GM13976 (cell line): ENCODE results near the gene FBXL16.

Source experiments
- DNase-seq: peaks from one replicate; pipeline ENCODE4 v3.0.0; 2012; ENCODE audit warnings: low spot score
- in situ Hi-C: fragments of 300-500 bp; cut with MboI; formaldehyde crosslinking; loops from one replicate; pipeline ENCODE4 v1.12.0; 2022; ENCODE audit warnings: low sequenced_read_pairs, mixed read lengths, inconsistent platforms; ENCODE audit not compliant: unreplicated experiment
- TF ChIP-seq, protein P1 (sequence below): IDR thresholded peaks from 2 replicates; pipeline ENCODE4 v1.5.1; 2012; ENCODE audit warnings: borderline replicate concordance, mild to moderate bottlenecking; ENCODE audit not compliant: insufficient read depth; ENCODE audit errors: extremely low read depth, missing control alignments, control extremely low read depth

FBXL16 gene

DNA sequence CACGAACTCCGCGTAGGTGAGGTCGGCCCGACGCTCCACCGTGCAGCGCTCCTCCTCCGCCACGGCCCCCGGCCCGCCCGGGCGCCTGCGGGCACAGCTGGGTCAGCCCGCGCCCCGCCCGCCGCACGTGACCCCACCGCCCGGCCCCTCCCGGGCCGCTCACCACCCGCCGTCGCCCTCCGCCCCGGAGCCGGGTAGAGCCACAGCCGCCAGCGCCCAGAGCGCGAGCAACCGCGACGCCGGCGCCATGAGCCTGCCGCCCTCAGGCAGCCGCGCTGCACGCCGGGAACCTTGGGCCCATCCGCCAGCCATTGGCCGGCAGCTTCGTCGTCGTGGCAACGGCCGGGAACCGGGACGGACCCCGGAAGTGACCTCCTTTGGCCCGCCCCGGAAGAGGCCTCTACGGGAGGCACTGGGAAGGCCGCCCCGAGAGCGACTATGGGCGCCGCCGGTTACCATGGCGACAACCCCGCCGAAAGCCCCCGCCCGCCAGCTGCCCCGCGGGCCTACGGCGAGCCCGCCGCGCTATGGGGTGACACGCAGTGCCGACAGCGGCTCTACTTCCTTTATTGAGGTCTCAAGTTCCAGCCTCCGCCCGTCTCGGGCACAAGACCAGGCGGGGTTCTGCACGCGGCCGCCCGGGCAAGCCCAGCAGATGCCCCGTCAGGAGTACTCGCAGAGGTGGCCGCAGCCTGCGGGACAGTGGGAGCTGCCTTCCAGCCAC is 21.4 kb downstream of the FBXL16 start, which contains the start of gene JMJD8:
JMJD8 (minus strand) TSS at position 264 of the 724 bp plus-strand sequence; CDS start at position 249, 15 bp downstream.
- TF ChIP-seq, protein P1, sequence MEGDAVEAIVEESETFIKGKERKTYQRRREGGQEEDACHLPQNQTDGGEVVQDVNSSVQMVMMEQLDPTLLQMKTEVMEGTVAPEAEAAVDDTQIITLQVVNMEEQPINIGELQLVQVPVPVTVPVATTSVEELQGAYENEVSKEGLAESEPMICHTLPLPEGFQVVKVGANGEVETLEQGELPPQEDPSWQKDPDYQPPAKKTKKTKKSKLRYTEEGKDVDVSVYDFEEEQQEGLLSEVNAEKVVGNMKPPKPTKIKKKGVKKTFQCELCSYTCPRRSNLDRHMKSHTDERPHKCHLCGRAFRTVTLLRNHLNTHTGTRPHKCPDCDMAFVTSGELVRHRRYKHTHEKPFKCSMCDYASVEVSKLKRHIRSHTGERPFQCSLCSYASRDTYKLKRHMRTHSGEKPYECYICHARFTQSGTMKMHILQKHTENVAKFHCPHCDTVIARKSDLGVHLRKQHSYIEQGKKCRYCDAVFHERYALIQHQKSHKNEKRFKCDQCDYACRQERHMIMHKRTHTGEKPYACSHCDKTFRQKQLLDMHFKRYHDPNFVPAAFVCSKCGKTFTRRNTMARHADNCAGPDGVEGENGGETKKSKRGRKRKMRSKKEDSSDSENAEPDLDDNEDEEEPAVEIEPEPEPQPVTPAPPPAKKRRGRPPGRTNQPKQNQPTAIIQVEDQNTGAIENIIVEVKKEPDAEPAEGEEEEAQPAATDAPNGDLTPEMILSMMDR, result no peak
- in situ Hi-C loops, result no loop called here

DNA sequence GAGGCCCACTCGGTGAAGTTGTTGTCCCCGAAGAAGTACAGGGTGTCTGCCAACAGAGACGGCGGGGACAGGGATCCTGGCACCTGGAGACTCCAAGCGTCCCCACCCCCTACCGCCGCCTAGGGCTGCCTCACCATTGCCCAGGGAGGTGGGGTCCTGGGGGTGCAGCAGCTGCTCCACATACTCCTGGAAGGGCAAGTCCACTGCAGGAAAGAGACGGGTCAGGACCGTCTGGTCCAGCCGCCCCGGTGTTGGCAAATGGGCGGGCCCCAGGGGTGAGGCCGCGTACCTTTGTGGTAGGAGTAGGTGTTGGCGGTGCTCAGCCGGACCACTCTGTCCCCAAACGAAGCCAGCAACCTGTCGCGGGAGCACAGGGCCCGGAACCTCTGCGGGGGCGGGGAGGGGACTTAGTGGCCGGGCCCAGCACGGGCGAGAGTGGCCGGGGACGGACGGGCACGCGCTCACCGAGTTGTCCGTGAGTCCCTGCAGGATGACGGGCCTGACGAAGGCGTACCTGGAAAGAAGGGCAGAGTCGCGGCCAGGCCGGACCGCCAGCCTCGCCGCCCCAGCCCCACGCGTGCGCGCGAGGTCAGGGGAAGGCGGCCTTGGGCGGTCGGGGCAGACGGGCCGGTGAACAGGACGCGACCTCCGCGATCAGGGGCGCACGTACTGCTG is 22.1 kb downstream of the FBXL16 start:
- no peak for DNase-seq
- TF ChIP-seq, protein P1, result no peak
- in situ Hi-C loops, result no loop called here

More for the DNA sequence above, 21.4 kb downstream of the FBXL16 start, which contains the start of gene JMJD8:
- DNase-seq, result peak; percentile 99

DNA sequence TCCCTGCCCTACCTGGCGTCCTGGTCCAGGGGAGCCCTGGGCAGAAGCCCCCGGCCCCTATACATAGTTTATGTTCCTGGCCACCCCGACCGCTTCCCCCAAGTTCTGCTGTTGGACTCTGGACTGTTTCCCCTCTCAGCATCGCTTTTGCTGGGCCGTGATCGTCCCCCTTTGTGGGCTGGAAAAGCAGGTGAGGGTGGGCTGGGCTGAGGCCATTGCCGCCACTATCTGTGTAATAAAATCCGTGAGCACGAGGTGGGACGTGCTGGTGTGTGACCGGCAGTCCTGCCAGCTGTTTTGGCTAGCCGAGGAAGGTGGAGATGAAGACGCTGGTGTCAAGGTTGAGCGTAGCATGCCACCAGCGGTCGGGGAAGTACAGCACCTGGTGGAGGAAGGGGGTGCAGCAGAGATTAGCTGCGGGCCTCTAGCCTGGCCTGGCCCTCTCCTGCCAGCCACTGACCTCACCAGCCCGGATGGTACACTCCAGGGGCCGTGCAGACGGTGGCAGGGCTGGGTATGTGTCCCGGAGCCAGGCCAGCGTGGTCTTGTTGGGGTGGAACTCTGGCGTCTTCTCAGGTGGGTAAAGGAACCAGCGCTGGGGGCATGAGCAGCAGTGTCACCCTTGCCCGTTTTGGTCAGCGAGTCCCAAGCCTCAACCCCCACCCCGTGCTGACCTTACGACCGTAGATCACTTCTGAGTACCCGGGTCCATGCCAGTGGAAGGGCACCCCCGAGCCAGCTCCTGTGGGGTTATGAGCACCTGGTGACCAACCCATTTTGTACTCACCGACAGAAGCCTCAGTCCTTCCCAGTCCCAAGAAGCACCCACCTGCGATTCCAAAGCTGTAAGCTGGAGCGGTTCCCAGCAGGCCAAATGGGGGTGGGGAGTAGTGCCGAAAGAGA is 22.9 kb downstream of the FBXL16 start:
- in situ Hi-C loops, result no loop called here

DNA sequence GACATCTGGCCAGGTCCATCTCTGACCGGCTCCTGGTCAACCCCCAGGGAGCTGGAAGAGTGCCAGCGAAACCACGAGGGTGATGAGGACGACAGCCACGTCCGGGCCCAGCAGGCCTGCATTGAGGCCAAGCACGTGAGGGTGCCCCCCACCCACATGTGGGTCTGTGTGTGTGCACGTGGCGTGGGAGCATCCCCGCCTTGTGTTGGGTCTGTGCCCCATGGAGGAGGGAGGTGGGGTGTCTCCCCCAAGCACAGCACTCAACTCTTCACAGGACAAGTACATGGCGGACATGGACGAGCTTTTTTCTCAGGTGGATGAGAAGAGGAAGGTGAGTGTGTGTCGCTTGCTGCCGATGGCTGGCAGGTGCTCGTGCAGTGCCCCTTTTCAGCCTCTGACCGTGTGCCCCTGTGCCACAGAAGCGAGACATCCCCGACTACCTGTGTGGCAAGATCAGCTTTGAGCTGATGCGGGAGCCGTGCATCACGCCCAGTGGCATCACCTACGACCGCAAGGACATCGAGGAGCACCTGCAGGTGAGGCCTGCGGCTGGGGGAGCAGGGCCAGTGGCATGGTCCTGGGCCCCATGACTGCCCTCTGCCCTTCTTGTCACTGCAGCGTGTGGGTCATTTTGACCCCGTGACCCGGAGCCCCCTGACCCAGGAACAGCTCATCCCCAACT is 23.7 kb downstream of the FBXL16 start:
- DNase-seq, result no peak

More for the DNA sequence above, 22.9 kb downstream of the FBXL16 start:
- TF ChIP-seq, protein P1, result no peak
- DNase-seq, result no peak

DNA sequence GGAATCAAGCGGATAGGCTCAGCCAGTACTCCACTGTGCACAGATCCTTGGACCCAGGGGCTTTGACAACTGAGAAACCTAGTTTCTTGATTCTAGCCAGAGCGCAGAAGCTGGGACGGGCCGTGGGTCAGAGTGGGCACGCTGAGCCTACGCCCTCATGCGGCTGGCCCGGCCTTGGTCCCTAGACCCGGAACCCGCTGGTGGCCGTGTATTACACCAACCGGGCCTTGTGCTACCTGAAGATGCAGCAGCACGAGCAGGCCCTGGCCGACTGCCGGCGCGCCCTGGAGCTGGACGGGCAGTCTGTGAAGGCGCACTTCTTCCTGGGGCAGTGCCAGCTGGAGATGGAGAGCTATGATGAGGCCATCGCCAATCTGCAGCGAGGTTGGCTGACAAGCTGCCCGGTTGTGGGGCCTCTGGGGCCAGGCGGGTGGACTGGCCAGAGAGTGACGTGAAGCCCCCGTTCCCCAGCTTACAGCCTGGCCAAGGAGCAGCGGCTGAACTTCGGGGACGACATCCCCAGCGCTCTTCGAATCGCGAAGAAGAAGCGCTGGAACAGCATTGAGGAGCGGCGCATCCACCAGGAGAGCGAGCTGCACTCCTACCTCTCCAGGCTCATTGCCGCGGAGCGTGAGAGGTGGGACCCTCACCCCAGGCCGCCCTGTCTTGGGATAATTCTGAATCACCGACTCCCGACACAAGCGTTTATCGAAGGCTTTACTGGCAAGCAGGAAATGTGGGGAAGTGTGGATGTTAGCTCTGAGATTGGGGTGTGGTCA is 24.4 kb downstream of the FBXL16 start:
- in situ Hi-C loops, result no loop called here
- DNase-seq, result no peak
- TF ChIP-seq, protein P1, result peak; percentile 12

More for the DNA sequence above, 23.7 kb downstream of the FBXL16 start:
- TF ChIP-seq, protein P1, result no peak
- in situ Hi-C loops, result no loop called here
